Liver (tissue), 3 donors: ENCODE measurements around the gene SCLT1.

Experiments used
- ATF3 ChIP-seq: IDR thresholded peaks from 2 replicates; pipeline ENCODE4 v1.6.1; 2016; ENCODE audit warnings: antibody characterized with exemption
- EGR1 ChIP-seq, 2 donors: IDR thresholded peaks; 2 replicates each; pipeline ENCODE4 v1.6.1; 2016 to 2018; ENCODE audit warnings: antibody characterized with exemption in 2 of 2, low read depth in 2 of 2
- FOXA1 ChIP-seq: IDR thresholded peaks from 2 replicates; pipeline ENCODE4 v1.6.1; 2016; ENCODE audit warnings: antibody characterized with exemption
- MAX ChIP-seq: IDR thresholded peaks from 2 replicates; pipeline ENCODE4 v1.6.1; 2016; ENCODE audit warnings: antibody characterized with exemption
- RAD21 ChIP-seq, 2 donors: IDR thresholded peaks; 2 replicates each; pipeline ENCODE4 v1.6.1; 2016; ENCODE audit warnings: antibody characterized with exemption in 2 of 2, mild to moderate bottlenecking in 2 of 2
- REST ChIP-seq: IDR thresholded peaks from 2 replicates; pipeline ENCODE4 v1.6.1; 2016; ENCODE audit warnings: antibody characterized with exemption, mild to moderate bottlenecking
- SP1 ChIP-seq: IDR thresholded peaks from 2 replicates; pipeline ENCODE4 v1.6.1; 2018; ENCODE audit warnings: antibody characterized with exemption, mild to moderate bottlenecking
- TAF1 ChIP-seq: conservative IDR thresholded peaks from 2 replicates; pipeline ENCODE4 v1.6.1; 2016; ENCODE audit warnings: antibody characterized with exemption, mild to moderate bottlenecking
- YY1 ChIP-seq: IDR thresholded peaks from 2 replicates; pipeline ENCODE4 v1.6.1; 2016; ENCODE audit warnings: antibody characterized with exemption, mild to moderate bottlenecking
- ZBTB33 ChIP-seq: IDR thresholded peaks from 2 replicates; pipeline ENCODE4 v1.6.1; 2016; ENCODE audit warnings: antibody characterized with exemption
- TF ChIP-seq, protein P1 (sequence below): fragments of 150-350 bp; IDR thresholded peaks from 2 replicates; pipeline ENCODE4 v1.5.1; 2017; ENCODE audit warnings: improper control_type of control experiment, low read depth, low read length; ENCODE audit not compliant: missing input control
- donor health status: healthy.
- donor health status: healthy.

DNA sequence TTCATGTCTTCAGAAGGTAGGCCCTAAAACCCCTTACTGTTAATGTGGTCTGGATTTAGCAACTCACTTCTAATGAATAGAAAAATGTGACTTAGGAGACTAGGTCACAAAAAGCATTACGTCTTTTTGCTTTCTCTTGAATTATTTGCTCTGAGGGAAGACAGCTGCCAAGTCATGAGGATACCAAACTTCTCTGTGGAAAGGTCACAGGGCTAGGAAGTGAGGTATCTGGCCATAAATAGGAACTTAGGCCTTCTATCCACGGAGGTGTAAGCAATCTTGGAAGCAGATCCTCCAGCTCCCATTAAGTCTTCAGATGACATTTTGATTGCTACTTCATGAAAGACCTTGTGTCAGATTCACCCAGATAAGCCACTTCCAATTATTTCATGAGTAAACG lies 163.3 kb downstream of the SCLT1 start:
- TF ChIP-seq ZBTB33 = no peak
- TF ChIP-seq MAX = no peak
- TF ChIP-seq, protein P1, sequence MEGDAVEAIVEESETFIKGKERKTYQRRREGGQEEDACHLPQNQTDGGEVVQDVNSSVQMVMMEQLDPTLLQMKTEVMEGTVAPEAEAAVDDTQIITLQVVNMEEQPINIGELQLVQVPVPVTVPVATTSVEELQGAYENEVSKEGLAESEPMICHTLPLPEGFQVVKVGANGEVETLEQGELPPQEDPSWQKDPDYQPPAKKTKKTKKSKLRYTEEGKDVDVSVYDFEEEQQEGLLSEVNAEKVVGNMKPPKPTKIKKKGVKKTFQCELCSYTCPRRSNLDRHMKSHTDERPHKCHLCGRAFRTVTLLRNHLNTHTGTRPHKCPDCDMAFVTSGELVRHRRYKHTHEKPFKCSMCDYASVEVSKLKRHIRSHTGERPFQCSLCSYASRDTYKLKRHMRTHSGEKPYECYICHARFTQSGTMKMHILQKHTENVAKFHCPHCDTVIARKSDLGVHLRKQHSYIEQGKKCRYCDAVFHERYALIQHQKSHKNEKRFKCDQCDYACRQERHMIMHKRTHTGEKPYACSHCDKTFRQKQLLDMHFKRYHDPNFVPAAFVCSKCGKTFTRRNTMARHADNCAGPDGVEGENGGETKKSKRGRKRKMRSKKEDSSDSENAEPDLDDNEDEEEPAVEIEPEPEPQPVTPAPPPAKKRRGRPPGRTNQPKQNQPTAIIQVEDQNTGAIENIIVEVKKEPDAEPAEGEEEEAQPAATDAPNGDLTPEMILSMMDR = no peak
- TF ChIP-seq YY1 = no peak
- no peak for TF ChIP-seq FOXA1
- no peak for TF ChIP-seq EGR1 (IDR thresholded peaks at IDR 0.05; ENCODE audit: low read depth in 2 of 2)
- no peak for TF ChIP-seq SP1
- TF ChIP-seq TAF1 = no peak
- TF ChIP-seq RAD21 (IDR thresholded peaks at IDR 0.05) = no peak
- TF ChIP-seq ATF3 = no peak
- no peak for TF ChIP-seq REST
